IMR-90 (cell line): ENCODE measurements around the gene TBRG4. TPM values are rescaled to one million over a fixed set of nuclear protein-coding genes. Genes with fewer than 3 reads are reported as not detected.

ENCODE experiments used
- ATAC-seq: fragments of 200-7000 bp; cut with Tn5 transposase; 2 replicates; pipeline ENCODE4 v1.9.1; 2020; ENCODE audit warnings: low read depth, mild to moderate bottlenecking, moderate library complexity
- BruUV-seq: library from RNA; stranded (reverse); fragments of 400-500 nt; replicated peaks from 2 replicates; lab custom pipeline; 2021; lab: Mats Ljungman, UMichigan
- CTCF ChIA-PET: fragments of 300-600 bp; formaldehyde crosslinking; extraction: SDS; loops from one replicate; lab custom pipeline; 2021; ENCODE audit warnings: antibody characterized with exemption; lab: Yijun Ruan, JAX
- POLR2A ChIA-PET: fragments of 300-600 bp; sonication (Branson Sonifier 250); formaldehyde crosslinking; loops from one replicate; lab custom pipeline; 2022; ENCODE audit warnings: antibody characterized with exemption; ENCODE audit not compliant: unreplicated experiment; lab: Charles Lee
- DNase-seq: peaks from one replicate; pipeline ENCODE4 v3.0.0; 2013
- H2AFZ ChIP-seq: replicated peaks from 2 replicates; pipeline ENCODE3; 2013; ENCODE audit warnings: low read length, mild to moderate bottlenecking; ENCODE audit not compliant: poor library complexity
- H2AK5ac ChIP-seq: 2 replicates; pipeline ENCODE4 v1.6.1; 2013; ENCODE audit warnings: low read depth, low read length, inconsistent platforms
- H2AK9ac ChIP-seq: replicated peaks from 2 replicates; pipeline ENCODE3; 2013; ENCODE audit warnings: mild to moderate bottlenecking, low read depth, low read length, moderate library complexity; ENCODE audit not compliant: poor library complexity
- H2BK120ac ChIP-seq: 2 replicates; pipeline ENCODE4 v1.6.1; 2013; ENCODE audit warnings: low read depth, low read length, inconsistent platforms
- H2BK15ac ChIP-seq: 3 replicates; pipeline ENCODE4 v1.6.1; 2013; ENCODE audit warnings: low read depth, low read length, inconsistent platforms
- H2BK20ac ChIP-seq: 2 replicates; pipeline ENCODE4 v1.6.1; 2013; ENCODE audit warnings: low read depth, mild to moderate bottlenecking, inconsistent platforms, low read length, moderate library complexity
- H2BK5ac ChIP-seq: 2 replicates; pipeline ENCODE4 v1.6.1; 2013; ENCODE audit warnings: mild to moderate bottlenecking, low read depth, low read length, inconsistent platforms; ENCODE audit not compliant: poor library complexity, severe bottlenecking
- H3K14ac ChIP-seq: replicated peaks from 2 replicates; pipeline ENCODE4 v1.6.1; 2013; ENCODE audit warnings: low read depth, low read length, inconsistent platforms
- H3K18ac ChIP-seq: 2 replicates; pipeline ENCODE4 v1.6.1; 2013; ENCODE audit warnings: low read depth, low read length, control low read depth
- H3K23ac ChIP-seq: 2 replicates; pipeline ENCODE4 v1.6.1; 2013; ENCODE audit warnings: low read depth, low read length, inconsistent platforms
- H3K27ac ChIP-seq: 2 replicates; pipeline ENCODE4 v1.5.1; 2013; ENCODE audit warnings: mild to moderate bottlenecking, control low read depth, low read length; ENCODE audit not compliant: insufficient read depth
- H3K27me3 ChIP-seq: 2 replicates; pipeline ENCODE4 v1.6.1; 2013; ENCODE audit warnings: low read length; ENCODE audit not compliant: control insufficient read depth, insufficient read depth
- H3K36me3 ChIP-seq: 2 replicates; pipeline ENCODE4 v1.6.1; 2013; ENCODE audit warnings: low read length, mixed read lengths; ENCODE audit not compliant: control insufficient read depth, insufficient read depth
- H3K4ac ChIP-seq: 2 replicates; pipeline ENCODE4 v1.6.1; 2013; ENCODE audit warnings: low read depth, low read length, inconsistent platforms
- H3K4me1 ChIP-seq: 2 replicates; pipeline ENCODE4 v1.6.1; 2013; ENCODE audit warnings: low read length, mixed read lengths; ENCODE audit not compliant: control insufficient read depth, insufficient read depth
- H3K4me2 ChIP-seq: 2 replicates; pipeline ENCODE4 v1.6.1; 2013; ENCODE audit warnings: low read depth, mild to moderate bottlenecking, control low read depth, low read length, moderate library complexity
- H3K4me3 ChIP-seq: 2 replicates; pipeline ENCODE4 v1.5.1; 2013; ENCODE audit warnings: low read depth, mild to moderate bottlenecking, control low read depth, low read length, moderate library complexity; ENCODE audit not compliant: insufficient read depth
- H3K56ac ChIP-seq: 2 replicates; pipeline ENCODE4 v1.6.1; 2013; ENCODE audit warnings: low read length, inconsistent platforms; ENCODE audit not compliant: insufficient read depth; ENCODE audit errors: extremely low read depth
- H3K79me1 ChIP-seq, 2 experiments: 2 replicates each; pipeline ENCODE4 v1.6.1; 2013; ENCODE audit warnings: low read length in 2 of 2, inconsistent platforms in 1 of 2, low read depth in 1 of 2
- H3K9ac ChIP-seq: 2 replicates; pipeline ENCODE4 v1.6.1; 2013; ENCODE audit warnings: low read depth, low read length, control low read depth
- H3K9me1 ChIP-seq: 2 replicates; pipeline ENCODE4 v1.6.1; 2013; ENCODE audit warnings: low read length, inconsistent platforms; ENCODE audit not compliant: insufficient read depth
- H3K9me3 ChIP-seq: 2 replicates; pipeline ENCODE4 v1.6.1; 2013; ENCODE audit warnings: low read length; ENCODE audit not compliant: control insufficient read depth, insufficient read depth
- H4K20me1 ChIP-seq: 2 replicates; pipeline ENCODE4 v1.6.1; 2013; ENCODE audit warnings: low read length, inconsistent platforms; ENCODE audit not compliant: insufficient read depth
- H4K5ac ChIP-seq: 2 replicates; pipeline ENCODE4 v1.6.1; 2013; ENCODE audit warnings: mild to moderate bottlenecking, low read depth, low read length, control low read depth
- H4K8ac ChIP-seq, 2 experiments: 2 replicates each; pipeline ENCODE4 v1.6.1; 2013; ENCODE audit warnings: low read depth in 2 of 2, low read length in 2 of 2, control low read depth in 1 of 2, inconsistent platforms in 1 of 2
- H4K91ac ChIP-seq: 2 replicates; pipeline ENCODE4 v1.6.1; 2013; ENCODE audit warnings: low read depth, low read length, inconsistent platforms; ENCODE audit not compliant: insufficient read depth
- BHLHE40 ChIP-seq: fragments of 150-350 bp; IDR thresholded peaks from 2 replicates; pipeline ENCODE4 v1.6.1; 2016; ENCODE audit warnings: mild to moderate bottlenecking, low read depth, low read length
- CEBPB ChIP-seq: IDR thresholded peaks from 2 replicates; pipeline ENCODE4 v1.6.1; 2012; ENCODE audit warnings: low read depth, low read length, improper control_type of control experiment
- CHD1 ChIP-seq: IDR thresholded peaks from 2 replicates; pipeline ENCODE4 v1.6.1; 2012; ENCODE audit warnings: low read depth, low read length, improper control_type of control experiment
- FOS ChIP-seq: fragments of 150-350 bp; IDR thresholded peaks from 2 replicates; pipeline ENCODE4 v1.6.1; 2016; ENCODE audit warnings: low read depth, low read length
- MAFK ChIP-seq: IDR thresholded peaks from 2 replicates; pipeline ENCODE4 v1.6.1; 2012; ENCODE audit warnings: low read depth, low read length, improper control_type of control experiment
- MAZ ChIP-seq: IDR thresholded peaks from 2 replicates; pipeline ENCODE4 v1.6.1; 2012; ENCODE audit warnings: low read depth, mild to moderate bottlenecking, low read length, improper control_type of control experiment, moderate library complexity, borderline replicate concordance
- MXI1 ChIP-seq: IDR thresholded peaks from 2 replicates; pipeline ENCODE4 v1.6.1; 2012; ENCODE audit warnings: low read depth, mild to moderate bottlenecking, low read length, moderate library complexity, borderline replicate concordance
- NFE2L2 ChIP-seq: fragments of 150-350 bp; IDR thresholded peaks from 2 replicates; pipeline ENCODE4 v1.6.1; 2016; ENCODE audit warnings: low read depth, mild to moderate bottlenecking, low read length
- POLR2A ChIP-seq: IDR thresholded peaks from 2 replicates; pipeline ENCODE4 v1.6.1; 2012; ENCODE audit warnings: mild to moderate bottlenecking, low read depth, low read length
- RAD21 ChIP-seq: IDR thresholded peaks from 2 replicates; pipeline ENCODE4 v1.6.1; 2012; ENCODE audit warnings: low read length, improper control_type of control experiment
- RCOR1 ChIP-seq: IDR thresholded peaks from 2 replicates; pipeline ENCODE4 v1.6.1; 2012; ENCODE audit warnings: mild to moderate bottlenecking, low read length, improper control_type of control experiment; ENCODE audit not compliant: insufficient replicate concordance
- RFX5 ChIP-seq: IDR thresholded peaks from 2 replicates; pipeline ENCODE4 v1.8.0; 2012; ENCODE audit warnings: low read depth, mild to moderate bottlenecking, low read length, moderate library complexity
- SMC3 ChIP-seq: fragments of 150-350 bp; IDR thresholded peaks from 2 replicates; pipeline ENCODE4 v1.6.1; 2016; ENCODE audit warnings: low read depth, mild to moderate bottlenecking, antibody characterized with exemption, low read length, moderate library complexity
- WGBS, 2 experiments: methylation state at CpG; one replicate each; pipeline versions ENCODE4 v1.1.5 to v1.1.7; 2013; ENCODE audit warnings: missing lambda C conversion rate in 2 of 2; ENCODE audit not compliant: insufficient read length in 1 of 2; ENCODE audit errors: extremely low coverage in 2 of 2; 5-methylcytosine and 5-hydroxymethylcytosine counted together
- dilution Hi-C: fragments of 300-500 bp; cut with HindIII; formaldehyde crosslinking; loops from one replicate; pipeline ENCODE4 v1.14.3; 2018; ENCODE audit warnings: low sequenced_read_pairs; ENCODE audit not compliant: unreplicated experiment
- in situ Hi-C: fragments of 300-500 bp; cut with MboI; formaldehyde crosslinking; loops from 3 replicates; pipeline ENCODE4 v1.14.3; 2019; ENCODE audit warnings: low sequenced_read_pairs, inconsistent platforms, mixed read lengths
- intact Hi-C: fragments of 100-400 bp; cut with micrococcal nuclease; formaldehyde crosslinking; loops from 2 replicates; pipeline ENCODE4 v1.10.0; 2022
- polyA plus RNA-seq, 3 experiments: library from polyadenylated mRNA; depleted of rRNA; stranded (reverse); fragments of >200 nt; gene quantifications; 2 replicates each; pipeline ENCODE4 v1.2.3, GENCODE V29; 2012; ENCODE audit warnings: low replicate concordance in 1 of 3
- total RNA-seq: library from RNA; depleted of rRNA; stranded (reverse); fragments of >200 nt; gene quantifications from 2 replicates; pipeline ENCODE4 v1.2.3, GENCODE V29; 2012
- TF ChIP-seq, protein P1 (sequence below): fragments of 150-350 bp; IDR thresholded peaks from 2 replicates; pipeline ENCODE4 v1.6.1; 2017; ENCODE audit warnings: mild to moderate bottlenecking, antibody characterized with exemption, low read length, low read depth
- TF ChIP-seq, protein P2 (sequence below): conservative IDR thresholded peaks from 2 replicates; pipeline ENCODE4 v1.5.1; 2012; ENCODE audit warnings: mild to moderate bottlenecking, low read depth, low read length, improper control_type of control experiment
- TF ChIP-seq, protein P3 (sequence below): fragments of 150-350 bp; IDR thresholded peaks from 2 replicates; pipeline ENCODE4 v1.6.1; 2016; ENCODE audit warnings: low read depth, mild to moderate bottlenecking, low read length, moderate library complexity, borderline replicate concordance

TBRG4 gene
- total and polyA plus RNA-seq, 2 of the 4 experiments (the other 2 are of a cell fraction), result 71.6 to 77.6 TPM

DNA sequence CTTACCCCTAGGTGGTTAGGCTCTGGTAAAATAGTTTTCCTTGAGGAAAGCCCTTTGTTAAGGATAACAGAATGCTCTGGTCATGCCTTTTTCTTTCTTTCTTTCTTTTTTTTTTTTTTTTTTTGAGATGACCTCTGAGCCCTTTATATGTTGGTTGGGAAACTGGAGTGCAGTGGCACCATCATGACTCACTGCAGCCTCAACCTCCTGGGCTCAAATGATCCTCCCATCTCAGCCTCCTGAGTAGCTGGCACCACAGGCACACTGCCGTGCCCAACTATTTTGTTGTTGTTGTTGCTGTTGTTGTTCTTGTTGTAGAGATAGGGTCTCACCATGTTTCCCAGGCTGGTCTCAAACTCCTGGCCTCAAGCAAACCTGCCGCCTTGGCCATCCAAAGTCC, 50.1 kb downstream of the TBRG4 start:
- intact Hi-C loops, result no loop called here
- Histone ChIP-seq H3K27ac (no peak overlapping the region), H3K4me2 (no peak overlapping the region), H3K56ac (no peak overlapping the region), H3K9me1 (peaks cover 20% of the 10 kb centered on the region), H4K5ac (no peak overlapping the region), H3K79me1 (peaks cover 35 to 79% of the 10 kb centered on the region in 2 experiments), H4K91ac (no peak overlapping the region), H3K18ac (no peak overlapping the region), H4K8ac (no peak overlapping the region), H3K27me3 (no peaks in the 10 kb centered on the region), H2AK9ac (no peak overlapping the region), H2BK5ac (no peak overlapping the region), H3K36me3 (peaks cover 19% of the 10 kb centered on the region), H3K9me3 (no peaks in the 10 kb centered on the region), H2AFZ (no peak overlapping the region), H3K23ac (no peak overlapping the region), H2BK20ac (no peak overlapping the region), H3K4me3 (no peak overlapping the region), H2BK15ac (no peak overlapping the region), H4K20me1 (peaks cover 25% of the 10 kb centered on the region), H3K4me1 (peaks cover 1% of the 10 kb centered on the region), H2BK120ac (no peak overlapping the region), H3K9ac (no peak overlapping the region), H3K4ac (no peak overlapping the region), H3K14ac (no peak overlapping the region), H2AK5ac (no peak overlapping the region)
- ChIA-PET CTCF (interaction anchor here (1.4 kb wide), 1 partner anchor 26 kb away, joined by 3 read pairs; no protein-coding TSS in a partner anchor), POLR2A (no interaction called here)
- in situ Hi-C loops, result no loop called here
- TF ChIP-seq FOS, result no peak
- TF ChIP-seq BHLHE40, result no peak
- no peak for TF ChIP-seq MAFK
- TF ChIP-seq, protein P1, sequence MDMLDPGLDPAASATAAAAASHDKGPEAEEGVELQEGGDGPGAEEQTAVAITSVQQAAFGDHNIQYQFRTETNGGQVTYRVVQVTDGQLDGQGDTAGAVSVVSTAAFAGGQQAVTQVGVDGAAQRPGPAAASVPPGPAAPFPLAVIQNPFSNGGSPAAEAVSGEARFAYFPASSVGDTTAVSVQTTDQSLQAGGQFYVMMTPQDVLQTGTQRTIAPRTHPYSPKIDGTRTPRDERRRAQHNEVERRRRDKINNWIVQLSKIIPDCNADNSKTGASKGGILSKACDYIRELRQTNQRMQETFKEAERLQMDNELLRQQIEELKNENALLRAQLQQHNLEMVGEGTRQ, result no peak
- no peak for TF ChIP-seq CEBPB
- TF ChIP-seq MXI1, result no peak
- TF ChIP-seq CHD1, result no peak
- no peak for TF ChIP-seq RAD21
- TF ChIP-seq NFE2L2, result no peak
- TF ChIP-seq MAZ, result no peak
- no peak for TF ChIP-seq RCOR1
- TF ChIP-seq, protein P2, sequence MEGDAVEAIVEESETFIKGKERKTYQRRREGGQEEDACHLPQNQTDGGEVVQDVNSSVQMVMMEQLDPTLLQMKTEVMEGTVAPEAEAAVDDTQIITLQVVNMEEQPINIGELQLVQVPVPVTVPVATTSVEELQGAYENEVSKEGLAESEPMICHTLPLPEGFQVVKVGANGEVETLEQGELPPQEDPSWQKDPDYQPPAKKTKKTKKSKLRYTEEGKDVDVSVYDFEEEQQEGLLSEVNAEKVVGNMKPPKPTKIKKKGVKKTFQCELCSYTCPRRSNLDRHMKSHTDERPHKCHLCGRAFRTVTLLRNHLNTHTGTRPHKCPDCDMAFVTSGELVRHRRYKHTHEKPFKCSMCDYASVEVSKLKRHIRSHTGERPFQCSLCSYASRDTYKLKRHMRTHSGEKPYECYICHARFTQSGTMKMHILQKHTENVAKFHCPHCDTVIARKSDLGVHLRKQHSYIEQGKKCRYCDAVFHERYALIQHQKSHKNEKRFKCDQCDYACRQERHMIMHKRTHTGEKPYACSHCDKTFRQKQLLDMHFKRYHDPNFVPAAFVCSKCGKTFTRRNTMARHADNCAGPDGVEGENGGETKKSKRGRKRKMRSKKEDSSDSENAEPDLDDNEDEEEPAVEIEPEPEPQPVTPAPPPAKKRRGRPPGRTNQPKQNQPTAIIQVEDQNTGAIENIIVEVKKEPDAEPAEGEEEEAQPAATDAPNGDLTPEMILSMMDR, result no peak
- TF ChIP-seq, protein P3, sequence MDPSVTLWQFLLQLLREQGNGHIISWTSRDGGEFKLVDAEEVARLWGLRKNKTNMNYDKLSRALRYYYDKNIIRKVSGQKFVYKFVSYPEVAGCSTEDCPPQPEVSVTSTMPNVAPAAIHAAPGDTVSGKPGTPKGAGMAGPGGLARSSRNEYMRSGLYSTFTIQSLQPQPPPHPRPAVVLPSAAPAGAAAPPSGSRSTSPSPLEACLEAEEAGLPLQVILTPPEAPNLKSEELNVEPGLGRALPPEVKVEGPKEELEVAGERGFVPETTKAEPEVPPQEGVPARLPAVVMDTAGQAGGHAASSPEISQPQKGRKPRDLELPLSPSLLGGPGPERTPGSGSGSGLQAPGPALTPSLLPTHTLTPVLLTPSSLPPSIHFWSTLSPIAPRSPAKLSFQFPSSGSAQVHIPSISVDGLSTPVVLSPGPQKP, result no peak
- TF ChIP-seq RFX5, result no peak
- no peak for TF ChIP-seq SMC3
- no peak for TF ChIP-seq POLR2A
- BruUV-seq, result no TSS peak
- ATAC-seq (no peak), DNase-seq (no peak)
- dilution Hi-C loops, result no loop called here
- WGBS, 2 experiments, result no CpG with 5 or more reads among the region's 2 CpGs
